NCI-H2029 treated with DMSO at 0.1 percent for 48 hours (cell line): ENCODE measurements around the gene OR3A2.
"Not testable (repeated sequence)": the region's sequence is repeated elsewhere in the genome, so short reads cannot be mapped to it uniquely, and the experiment has no call there.

ENCODE experiments used
- DNase-seq: peaks from one replicate; lab custom pipeline; 2025; lab: John Stamatoyannopoulos, UW

Gene OR3A2

GRCh38 chr17:3385869-3386816 lies at the start of gene OR3A2:
Gene OR3A2, minus strand, starts transcription at chr17:3386308.
- DNase-seq, result no peak

DNA sequence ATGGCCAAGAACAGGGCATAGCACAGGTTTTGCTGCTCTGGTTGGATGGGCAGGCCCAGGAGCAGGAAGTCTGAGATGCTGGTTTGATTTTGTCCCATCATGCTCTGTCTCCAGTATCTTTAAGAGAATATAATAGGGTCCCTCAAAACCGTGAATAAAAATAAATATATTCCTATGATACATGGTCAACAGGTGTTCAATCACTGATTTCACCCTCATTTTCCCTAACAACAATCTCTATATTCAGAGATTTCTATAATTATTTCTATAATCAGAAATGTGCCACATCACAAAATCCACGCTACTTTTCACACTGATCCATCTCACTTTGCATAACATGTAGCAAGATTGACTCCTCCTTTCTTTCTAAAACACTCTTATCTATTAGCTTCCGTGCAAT lies 47.6 kb upstream of the OR3A2 start, which contains the start of gene OR1E2:
OR1E2 (minus strand) TSS at position 101 of the 400 bp plus-strand sequence; CDS start at position 101, 0 bp downstream.
- no peak for DNase-seq

DNA sequence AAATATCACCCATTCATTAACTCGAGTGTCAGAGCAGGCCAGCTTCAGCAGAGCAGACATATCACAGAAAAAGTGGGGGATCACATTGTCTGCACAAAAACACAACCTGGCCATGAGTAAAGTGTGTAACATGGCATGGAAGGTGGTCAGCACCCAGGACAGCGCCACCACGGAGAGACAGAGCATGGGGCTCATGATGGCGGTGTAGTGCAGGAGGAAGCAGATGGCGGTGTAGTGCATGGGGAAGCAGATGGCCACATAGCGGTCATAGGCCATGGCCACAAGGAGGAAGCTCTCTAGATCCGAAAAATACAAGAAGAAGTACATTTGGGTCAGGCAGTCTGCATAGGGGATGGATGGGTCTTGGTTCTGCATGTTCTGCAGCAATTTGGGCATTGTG lies 47.1 kb upstream of the OR3A2 start:
- DNase-seq, result not testable (repeated sequence)

GRCh38 chr17:3418222-3418621 lies 32.1 kb upstream of the OR3A2 start:
- no peak for DNase-seq

DNA sequence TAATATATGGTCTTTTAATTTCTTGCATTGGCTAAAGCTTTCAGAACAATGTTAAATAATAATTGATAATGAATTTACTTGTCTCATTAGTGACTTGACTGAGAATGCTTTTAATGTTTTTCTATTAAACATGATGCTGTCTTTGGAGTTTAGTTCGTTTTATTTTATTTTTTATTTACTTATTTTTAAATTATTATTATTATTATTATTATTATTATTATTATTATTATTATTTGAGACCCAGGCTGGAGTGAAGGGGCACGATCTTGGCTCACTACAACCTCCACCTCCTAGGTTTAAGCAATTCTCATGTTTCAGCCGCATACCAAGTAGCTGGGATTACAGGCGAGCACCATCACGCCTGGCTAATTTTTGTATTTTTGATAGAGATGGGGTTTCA lies 29.5 kb upstream of the OR3A2 start:
- no peak for DNase-seq

GRCh38 chr17:3412216-3412615 lies 26.1 kb upstream of the OR3A2 start:
- not testable (repeated sequence) for DNase-seq

DNA sequence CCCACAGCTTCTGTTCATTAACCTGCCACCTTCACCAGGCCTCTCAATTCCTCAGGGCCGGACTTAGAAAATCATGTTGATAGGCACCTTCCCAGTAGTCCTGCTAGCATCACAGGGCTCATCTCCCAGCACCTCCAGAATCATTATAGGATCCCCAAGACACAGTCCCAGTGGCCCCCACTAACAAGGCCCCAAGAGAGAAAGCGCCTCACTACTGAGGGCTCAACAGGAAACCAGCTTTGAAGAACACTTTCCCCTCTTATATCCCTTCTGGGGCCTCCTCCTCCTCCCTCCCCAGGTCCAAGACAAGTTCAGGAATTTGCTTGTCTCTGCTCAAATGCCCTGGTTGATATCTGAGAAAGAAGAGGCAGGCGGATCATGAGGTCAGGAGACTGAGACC lies 25.0 kb upstream of the OR3A2 start, which contains the start of gene OR3A3:
OR3A3 (plus strand) TSS at position 301 of the 400 bp plus-strand sequence.
- no peak for DNase-seq

DNA sequence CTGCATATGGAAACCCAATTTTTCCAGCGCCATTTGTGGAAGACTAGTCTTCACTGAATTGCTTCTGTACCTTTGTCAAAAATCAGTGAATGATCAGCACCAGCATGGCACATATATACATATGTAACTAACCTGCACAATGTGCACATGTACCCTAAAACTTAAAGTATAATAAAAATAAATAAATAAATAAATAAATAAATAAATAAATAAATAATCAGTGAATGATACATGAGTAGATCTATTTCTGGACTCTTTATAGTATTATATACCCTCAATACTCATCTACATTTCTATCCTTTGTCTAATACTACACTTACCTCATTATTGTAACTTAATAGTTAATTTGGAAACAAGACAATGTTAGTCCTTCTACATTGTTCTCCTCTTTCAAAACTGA lies 17.7 kb upstream of the OR3A2 start:
- DNase-seq, result not testable (repeated sequence)

DNA sequence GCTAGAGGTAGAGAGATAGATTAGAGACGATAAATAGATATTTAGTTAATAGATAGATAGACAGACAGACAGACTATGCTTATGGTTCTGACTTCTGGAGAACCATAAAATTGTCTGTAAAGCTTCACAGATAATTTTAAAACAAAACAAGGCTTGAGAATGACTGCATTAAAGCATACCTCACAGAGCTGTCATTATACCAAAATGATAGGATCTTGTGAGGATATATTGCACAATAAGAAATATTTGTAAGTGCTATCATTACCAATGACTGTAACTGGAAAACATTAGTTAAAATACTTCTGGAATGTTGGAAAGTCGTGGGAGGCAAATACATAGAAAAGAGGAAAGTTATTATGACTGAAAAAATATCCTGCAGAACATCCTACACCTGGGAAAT lies 15.7 kb upstream of the OR3A2 start:
- no peak for DNase-seq

DNA sequence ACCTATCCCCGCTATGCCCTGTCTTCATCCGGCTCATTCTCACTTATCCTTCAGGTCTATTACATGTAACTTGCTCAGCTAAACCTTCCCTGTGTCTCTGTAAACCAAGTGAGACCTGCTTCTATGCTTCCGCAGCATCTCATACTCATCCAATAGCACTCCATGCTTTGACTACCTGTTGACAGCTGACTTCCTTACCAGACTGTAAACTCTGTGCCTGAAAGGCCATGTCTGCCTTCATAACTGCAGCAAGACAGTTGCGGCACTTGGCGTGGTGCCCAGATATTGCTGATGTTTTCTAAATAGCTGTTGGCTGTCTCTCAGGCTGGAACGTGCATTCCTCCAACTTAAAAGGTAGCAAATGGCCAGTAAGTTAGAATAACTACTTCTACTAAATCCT lies 13.9 kb upstream of the OR3A2 start:
- no peak for DNase-seq

DNA sequence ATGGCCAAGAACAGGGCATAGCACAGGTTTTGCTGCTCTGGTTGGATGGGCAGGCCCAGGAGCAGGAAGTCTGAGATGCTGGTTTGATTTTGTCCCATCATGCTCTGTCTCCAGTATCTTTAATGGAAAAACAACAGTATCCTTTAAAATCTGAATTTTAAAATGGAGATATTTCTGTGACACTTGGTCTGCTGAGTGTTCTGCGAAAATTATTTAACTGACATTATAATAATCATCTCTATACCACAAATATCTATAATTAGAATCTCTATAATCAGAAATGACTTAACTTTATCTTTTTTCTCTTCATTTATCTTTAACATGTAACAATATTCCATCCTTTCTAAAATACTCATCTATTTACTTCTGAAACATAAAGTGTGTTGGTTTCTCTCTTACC lies 12.2 kb upstream of the OR3A2 start, which contains the start of gene OR1E1:
OR1E1 (minus strand) TSS at position 101 of the 400 bp plus-strand sequence; CDS start at position 101, 0 bp downstream.
- DNase-seq, result no peak

DNA sequence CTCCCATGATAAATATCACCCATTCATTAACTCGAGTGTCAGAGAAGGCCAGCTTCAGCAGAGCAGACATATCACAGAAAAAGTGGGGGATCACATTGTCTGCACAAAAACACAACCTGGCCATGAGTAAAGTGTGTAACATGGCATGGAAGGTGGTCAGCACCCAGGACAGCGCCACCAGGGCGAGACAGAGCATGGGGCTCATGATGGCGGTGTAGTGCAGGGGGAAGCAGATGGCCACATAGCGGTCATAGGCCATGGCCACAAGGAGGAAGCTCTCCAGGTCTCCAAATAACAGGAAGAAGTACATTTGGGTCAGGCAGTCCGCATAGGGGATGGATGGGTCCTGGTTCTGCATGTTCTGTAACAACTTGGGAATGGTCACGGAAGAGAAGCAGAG lies 11.7 kb upstream of the OR3A2 start:
- DNase-seq, result not testable (repeated sequence)

GRCh38 chr17:3389791-3390190 lies 3.7 kb upstream of the OR3A2 start:
- no peak for DNase-seq

DNA sequence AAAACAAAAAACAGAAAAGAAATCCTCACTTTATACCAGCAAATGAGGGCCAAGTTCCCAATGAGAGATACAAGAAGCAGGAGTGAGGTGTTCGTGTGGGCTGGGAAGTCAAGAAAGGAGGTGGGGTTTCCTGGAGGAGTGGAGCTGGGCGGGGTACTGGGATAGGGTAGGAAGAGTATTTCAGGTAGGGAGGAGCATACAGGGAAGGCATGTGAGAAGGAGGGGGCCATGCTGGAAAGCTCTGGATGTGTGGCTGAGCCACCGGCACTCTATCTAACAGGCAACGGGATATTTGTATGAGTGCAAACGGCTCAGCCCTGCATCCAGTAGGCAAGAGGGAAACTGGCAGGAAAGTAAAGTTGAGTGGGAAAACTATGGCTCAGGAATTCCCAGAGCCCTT lies 4.2 kb downstream of the OR3A2 start:
- DNase-seq, result no peak

DNA sequence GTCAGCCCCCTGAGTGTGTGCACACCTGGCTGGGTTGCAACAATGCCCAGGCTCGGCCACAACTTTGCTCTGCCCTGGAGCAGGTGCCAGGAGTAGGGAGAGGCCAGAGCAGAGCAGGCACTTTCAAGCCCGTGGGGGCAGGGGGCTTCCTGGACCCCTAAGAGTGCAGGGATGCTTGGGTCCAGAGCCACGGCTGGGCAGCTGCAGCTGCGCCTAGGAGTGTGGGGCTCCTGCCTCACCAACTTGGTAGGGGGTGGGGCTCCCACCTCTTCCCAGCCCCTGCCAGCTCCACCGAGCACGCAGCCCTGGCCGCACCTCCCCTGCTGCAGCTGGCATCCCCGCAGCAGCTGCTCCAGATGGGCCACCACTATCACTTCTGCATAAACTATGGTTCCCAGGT lies 7.8 kb downstream of the OR3A2 start:
- DNase-seq, result no peak

- not testable (repeated sequence) for DNase-seq
Measured at GRCh38 chr17:3371167-3371566, 14.9 kb downstream of the OR3A2 start.

- not testable (repeated sequence) for DNase-seq
Measured at GRCh38 chr17:3342782-3343181, 43.3 kb downstream of the OR3A2 start.

GRCh38 chr17:3335876-3336275 lies 50.2 kb downstream of the OR3A2 start:
- no peak for DNase-seq

DNA sequence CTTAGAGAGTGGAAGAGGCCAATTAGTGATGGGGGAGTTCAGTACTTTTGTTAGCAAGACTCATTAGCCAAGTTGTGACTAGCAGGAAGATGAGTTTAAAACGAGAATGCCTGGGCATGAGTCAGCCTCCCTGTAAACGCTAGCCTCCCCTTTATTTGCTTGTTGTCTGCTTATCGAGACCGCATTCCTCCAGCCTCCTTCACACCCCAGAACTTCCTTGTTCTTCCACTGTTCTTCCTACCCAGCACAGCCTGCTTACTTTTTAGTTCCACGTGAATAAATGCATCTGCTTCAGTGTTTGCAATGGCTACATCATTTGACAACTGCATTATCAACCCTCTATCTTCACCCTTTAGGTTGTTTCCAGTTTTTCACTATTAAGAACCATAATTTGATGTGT lies 67.8 kb downstream of the OR3A2 start:
- DNase-seq, result no peak

DNA sequence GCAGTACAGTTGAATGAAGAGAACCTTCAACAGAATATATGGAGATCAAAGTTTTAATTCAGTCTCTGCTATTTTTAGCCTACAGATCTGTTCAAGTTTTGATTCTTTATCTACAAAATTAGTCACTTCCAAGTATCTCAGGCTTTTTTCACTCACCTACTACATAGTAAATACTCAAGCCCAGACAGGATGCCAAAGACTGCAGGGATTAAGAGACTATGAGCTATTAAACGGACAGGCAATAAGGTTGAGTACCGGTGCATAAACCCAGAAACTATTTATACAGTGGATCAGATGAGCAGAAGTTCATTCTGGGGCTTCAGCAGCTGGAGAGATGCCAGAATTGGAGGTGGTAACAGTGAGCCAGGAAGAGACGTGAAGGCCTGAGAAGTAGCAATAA lies 69.3 kb downstream of the OR3A2 start:
- DNase-seq, result no peak

- DNase-seq, result no peak
Measured at GRCh38 chr17:3308603-3309002, 77.5 kb downstream of the OR3A2 start.

GRCh38 chr17:3298260-3298659 lies 87.8 kb downstream of the OR3A2 start, which contains the start of gene OR3A1:
Gene OR3A1, minus strand, starts transcription at chr17:3298360. Its CDS starts 5,778 bp downstream, at chr17:3292582.
- DNase-seq, result no peak

GRCh38 chr17:3295632-3296031 lies 90.5 kb downstream of the OR3A2 start:
- no peak for DNase-seq
